HG03060 (cell line): Measurements from ENCODE around the gene PLBD2.

Source experiments
- ATAC-seq: cut with Tn5 transposase; IDR thresholded peaks from one replicate; pipeline ENCODE4 v1.9.1; 2021; ENCODE audit warnings: low read depth, moderate number of reproducible peaks; ENCODE audit not compliant: unreplicated experiment

PLBD2 gene

GRCh38 chr12:113368331-113368730, 9.9 kb downstream of the PLBD2 start:
- no peak for ATAC-seq

DNA sequence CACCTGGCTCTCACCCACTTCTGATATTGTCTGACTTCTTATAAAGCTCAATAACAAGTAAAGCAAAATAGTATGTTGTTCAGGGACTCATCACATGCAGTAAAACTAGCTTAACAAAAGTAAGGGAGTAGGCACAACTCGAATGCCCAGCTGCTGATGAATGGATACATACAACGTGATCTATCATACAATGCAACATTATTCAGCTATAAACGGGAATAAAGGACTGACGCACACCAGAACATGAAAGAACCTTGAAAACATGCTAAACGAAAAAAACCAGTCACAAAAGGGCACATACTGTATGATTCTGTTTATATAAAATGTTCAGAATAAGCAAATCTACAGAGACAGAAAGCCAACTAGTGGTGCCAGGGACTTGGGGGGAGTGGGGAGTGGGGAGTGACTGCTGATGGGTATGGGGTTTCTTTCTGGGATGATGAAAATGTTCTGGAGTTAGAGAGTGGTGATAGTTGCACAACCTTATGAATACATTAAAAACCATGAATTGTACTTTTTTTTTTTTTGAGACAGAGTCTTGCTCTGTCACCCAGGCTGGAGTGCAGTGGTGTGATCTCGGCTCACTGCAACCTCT, 11.1 kb downstream of the PLBD2 start:
- ATAC-seq = no peak

GRCh38 chr12:113370923-113371682, 12.7 kb downstream of the PLBD2 start:
- no peak for ATAC-seq

DNA sequence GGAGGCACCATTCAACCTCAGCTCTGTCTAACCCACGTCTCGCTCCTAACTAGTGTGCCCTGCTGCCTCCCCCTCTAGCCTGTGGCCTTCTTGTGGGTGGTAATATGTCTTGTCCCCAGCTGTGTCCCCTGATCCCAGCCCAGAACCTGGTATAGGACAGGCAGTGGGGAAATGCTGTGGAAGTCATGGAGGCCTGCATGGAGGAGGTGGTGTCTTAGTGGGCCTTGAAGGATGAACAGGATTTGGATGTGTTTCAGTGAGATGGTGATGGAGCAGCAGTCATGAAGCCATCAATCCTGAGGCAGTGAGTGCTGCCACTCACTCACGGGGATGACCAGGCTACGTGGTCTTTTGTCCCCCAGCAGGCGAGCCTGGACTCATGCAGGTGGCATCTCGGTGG, 13.4 kb downstream of the PLBD2 start:
- no peak for ATAC-seq

DNA sequence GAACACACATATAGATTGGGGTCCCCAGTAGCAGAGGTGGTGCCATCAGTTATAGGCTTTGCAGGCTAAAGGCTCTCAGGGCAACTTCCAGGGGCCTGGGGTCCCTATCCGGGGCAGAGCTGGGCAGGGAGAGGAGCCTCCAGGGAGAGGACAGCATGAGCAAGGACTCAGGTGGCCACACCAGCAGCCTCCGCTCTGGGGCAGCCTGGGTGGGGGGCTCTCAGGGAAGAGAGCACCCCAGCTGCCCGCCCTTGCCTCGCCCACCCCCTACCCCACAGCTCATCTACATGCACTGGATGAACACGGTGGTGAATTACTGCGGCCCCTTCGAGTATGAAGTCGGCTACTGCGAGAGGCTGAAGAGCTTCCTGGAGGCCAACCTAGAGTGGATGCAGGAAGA, 14.0 kb downstream of the PLBD2 start:
- ATAC-seq = no peak

DNA sequence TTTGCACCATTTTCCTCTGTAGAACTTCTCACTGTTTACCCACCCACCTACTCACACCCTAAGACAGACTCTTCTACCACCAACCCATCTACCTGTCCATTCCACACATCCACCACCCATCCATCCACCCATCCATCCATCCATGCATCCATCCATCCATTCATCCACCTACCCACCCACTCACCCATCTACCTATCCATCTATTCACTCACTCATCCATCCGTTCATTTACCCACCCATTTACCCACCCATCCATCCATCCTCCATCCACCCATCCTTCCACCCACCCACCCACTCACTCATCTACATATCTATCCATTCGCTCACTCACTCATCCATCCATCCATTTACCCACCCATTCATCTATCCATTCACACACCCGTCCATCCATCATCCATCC, 15.1 kb downstream of the PLBD2 start:
- no peak for ATAC-seq

- ATAC-seq = no peak
Measured at GRCh38 chr12:113373969-113374368, 15.6 kb downstream of the PLBD2 start.

- no peak for ATAC-seq
Measured at GRCh38 chr12:113374823-113375428, 16.5 kb downstream of the PLBD2 start.

DNA sequence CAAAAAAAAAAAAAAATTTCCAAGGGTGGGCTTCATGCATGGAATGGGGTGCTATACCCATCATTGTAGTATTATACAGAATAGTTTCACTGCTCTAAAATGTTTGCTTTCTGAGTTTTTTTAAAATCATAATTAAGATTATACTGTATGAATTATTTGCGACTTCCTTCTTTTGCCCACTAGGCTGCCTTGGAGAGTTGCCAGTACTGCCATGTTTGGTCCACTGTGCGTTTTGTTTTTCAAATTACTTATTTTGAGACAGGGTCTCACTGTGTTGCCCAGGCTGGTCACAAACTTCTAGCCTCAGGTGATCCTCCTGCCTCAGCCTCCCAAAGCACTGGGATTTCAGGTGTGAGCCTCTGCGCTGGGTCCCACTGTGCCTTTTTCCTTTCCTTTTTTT, 19.9 kb downstream of the PLBD2 start:
- ATAC-seq = no peak

- no peak for ATAC-seq
Measured at GRCh38 chr12:113381220-113381619, 22.8 kb downstream of the PLBD2 start.

DNA sequence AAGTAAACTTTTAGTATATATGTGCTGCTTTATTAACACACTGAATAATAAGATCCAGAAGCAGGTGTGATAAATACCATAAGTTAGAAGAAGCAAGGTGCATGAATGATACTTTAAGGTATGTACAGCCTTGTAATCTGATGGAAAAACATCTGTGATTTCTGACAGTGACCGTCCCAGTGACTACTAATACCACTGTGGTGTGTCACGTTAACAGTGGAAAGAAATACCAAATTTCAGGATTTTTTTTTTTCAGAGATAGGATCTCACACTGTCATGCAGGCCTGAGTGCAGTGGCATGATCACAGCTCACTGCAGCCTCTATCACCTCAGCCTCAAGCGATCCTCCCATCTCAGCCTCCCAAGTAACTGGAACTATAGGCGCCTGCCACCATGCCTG, 23.8 kb downstream of the PLBD2 start:
- ATAC-seq = no peak

- no peak for ATAC-seq
Measured at GRCh38 chr12:113384778-113385177, 26.4 kb downstream of the PLBD2 start.

- no peak for ATAC-seq
Measured at GRCh38 chr12:113385282-113385882, 27.0 kb downstream of the PLBD2 start.

GRCh38 chr12:113386866-113387566, 28.6 kb downstream of the PLBD2 start:
- no peak for ATAC-seq

DNA sequence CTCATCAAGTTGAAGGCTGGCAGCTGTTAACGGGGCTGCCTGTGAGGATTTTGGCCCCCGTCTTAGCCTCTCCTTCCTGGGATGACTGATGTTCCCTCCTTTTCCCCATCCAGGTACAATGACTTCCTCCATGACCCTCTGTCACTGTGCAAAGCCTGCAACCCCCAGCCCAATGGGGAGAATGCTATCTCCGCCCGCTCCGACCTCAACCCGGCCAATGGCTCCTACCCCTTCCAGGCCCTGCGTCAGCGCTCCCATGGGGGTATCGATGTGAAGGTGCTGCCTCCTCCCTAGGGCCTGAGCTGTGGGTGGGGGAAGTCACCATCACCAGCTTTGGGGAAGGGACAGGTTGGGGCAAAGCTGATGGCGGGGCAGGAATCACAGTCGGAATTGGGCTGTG, 29.2 kb downstream of the PLBD2 start:
- ATAC-seq = no peak

DNA sequence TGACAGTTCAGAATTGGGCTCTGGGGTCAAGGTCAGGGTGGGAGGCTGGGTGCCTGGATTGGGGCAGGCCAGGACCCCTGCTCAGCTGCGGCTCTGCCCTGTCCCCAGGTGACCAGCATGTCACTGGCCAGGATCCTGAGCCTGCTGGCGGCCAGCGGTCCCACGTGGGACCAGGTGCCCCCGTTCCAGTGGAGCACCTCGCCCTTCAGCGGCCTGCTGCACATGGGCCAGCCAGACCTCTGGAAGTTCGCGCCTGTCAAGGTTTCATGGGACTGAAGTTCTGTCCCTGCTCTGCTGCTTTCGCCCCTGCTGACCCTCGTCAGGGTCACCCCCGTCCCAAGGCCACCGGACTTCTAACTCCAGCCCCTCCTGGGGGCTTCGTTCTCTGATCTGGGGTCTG, 30.0 kb downstream of the PLBD2 start:
- no peak for ATAC-seq

DNA sequence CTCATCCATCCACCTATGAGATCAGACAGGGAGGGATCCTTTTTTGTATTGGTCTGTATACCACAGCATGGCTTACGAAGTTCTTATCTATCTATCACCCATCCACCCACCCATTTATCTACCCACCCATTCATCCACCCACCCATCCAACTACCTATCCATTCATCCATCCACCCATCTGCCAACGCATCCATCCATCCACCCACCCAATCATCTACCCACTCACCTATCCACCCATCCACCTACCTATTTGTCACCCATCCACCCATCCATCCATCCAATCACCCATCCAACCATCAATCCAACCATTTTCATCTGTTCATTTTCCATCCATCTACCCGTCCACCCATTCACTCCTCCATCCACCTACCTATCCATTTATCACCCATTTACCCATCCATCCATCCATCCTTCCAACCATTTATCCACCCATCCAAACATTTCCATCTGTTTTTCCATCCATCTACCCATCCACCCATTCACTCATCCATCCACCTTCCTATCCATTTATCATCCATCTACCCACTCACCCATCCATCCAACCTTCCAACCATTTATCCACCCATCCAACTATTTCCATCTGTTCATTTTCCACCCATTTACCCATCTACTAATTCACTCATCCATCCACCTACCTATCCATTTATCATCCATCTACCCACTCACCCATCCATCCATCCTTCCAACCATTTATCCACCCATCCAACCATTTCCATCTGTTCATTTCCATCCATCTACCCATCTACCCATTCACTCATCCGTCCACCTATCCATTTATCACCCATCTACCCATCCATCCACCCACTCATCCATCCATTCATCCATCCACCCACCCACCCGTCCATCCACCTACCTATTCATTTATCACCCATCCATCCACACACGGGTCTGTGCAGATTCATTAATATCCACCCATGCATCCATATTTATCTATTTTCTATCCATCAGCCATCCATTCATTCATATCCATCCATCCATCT, 32.0 kb downstream of the PLBD2 start:
- no peak for ATAC-seq

- ATAC-seq = no peak
Measured at GRCh38 chr12:113391145-113391544, 32.8 kb downstream of the PLBD2 start.

DNA sequence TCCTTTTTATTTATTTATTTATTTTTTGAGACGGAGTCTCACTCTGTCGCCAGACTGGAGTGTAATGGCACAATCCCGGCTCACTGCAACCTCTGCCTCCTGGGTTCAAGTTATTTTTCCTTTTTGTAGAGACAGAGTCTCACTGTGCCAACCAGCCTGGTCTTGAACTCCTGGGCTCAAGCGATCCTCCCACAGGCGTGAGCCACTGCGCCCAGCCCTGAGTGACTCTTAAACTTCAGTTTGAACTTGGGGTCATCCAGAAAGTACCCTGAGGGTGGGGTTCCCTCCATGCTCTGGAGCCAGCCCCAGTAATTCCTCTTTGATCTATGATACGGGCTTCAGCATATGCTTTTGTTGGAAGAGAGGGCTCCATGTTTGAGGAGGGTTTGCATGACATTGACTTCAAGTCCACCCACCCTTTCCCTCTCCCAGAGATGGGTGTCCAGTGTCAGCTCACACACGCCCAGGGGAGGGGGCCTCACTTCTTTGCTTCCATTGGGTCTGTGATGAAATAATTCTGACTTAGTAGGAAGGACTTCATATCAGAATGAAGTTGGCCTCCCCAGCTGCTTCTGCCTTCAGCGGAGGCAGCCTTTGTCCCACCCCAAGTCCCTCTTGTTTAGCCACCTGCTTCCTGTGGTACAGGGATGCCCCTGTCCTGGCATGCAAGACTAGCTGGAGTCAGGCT, 33.4 kb downstream of the PLBD2 start:
- no peak for ATAC-seq
